GM03348 (cell line): ENCODE data around the gene PTH2R.
"Not testable (repeated sequence)": the region's sequence is repeated elsewhere in the genome, so short reads cannot be mapped to it uniquely, and the experiment has no call there.

Source experiments
- DNase-seq: peaks from one replicate; pipeline ENCODE4 v3.0.0; 2012; ENCODE audit warnings: low spot score

The PTH2R gene

GRCh38 chr2:208406474-208407451 lies at the start of gene PTH2R:
TSS of gene PTH2R (plus strand) at chr2:208406792. CDS start at chr2:208407044, 252 bp downstream.
- DNase-seq = peak; percentile 27

GRCh38 chr2:208356846-208357574 lies 49.6 kb upstream of the PTH2R start:
- DNase-seq = no peak

GRCh38 chr2:208358758-208359631 lies 47.6 kb upstream of the PTH2R start:
- DNase-seq = no peak

GRCh38 chr2:208359632-208359986 lies 47.0 kb upstream of the PTH2R start:
- DNase-seq = no peak

- no peak for DNase-seq
Measured at GRCh38 chr2:208360259-208361076, 46.1 kb upstream of the PTH2R start.

- no peak for DNase-seq
Measured at GRCh38 chr2:208361077-208361441, 45.5 kb upstream of the PTH2R start.

GRCh38 chr2:208363485-208363884 lies 43.1 kb upstream of the PTH2R start:
- DNase-seq = peak; percentile 39

- DNase-seq = no peak
Measured at GRCh38 chr2:208366215-208367127, 40.1 kb upstream of the PTH2R start.

- DNase-seq = no peak
Measured at GRCh38 chr2:208369091-208369490, 37.5 kb upstream of the PTH2R start.

GRCh38 chr2:208370881-208371633 lies 35.5 kb upstream of the PTH2R start:
- DNase-seq = no peak

- no peak for DNase-seq
Measured at GRCh38 chr2:208371634-208371935, 35.0 kb upstream of the PTH2R start.

- DNase-seq = peak; percentile 70
Measured at GRCh38 chr2:208373460-208374089, 33.0 kb upstream of the PTH2R start.

GRCh38 chr2:208375491-208376068 lies 31.0 kb upstream of the PTH2R start:
- no peak for DNase-seq

- DNase-seq = not testable (repeated sequence)
Measured at GRCh38 chr2:208377344-208377860, 29.2 kb upstream of the PTH2R start.

- DNase-seq = no peak
Measured at GRCh38 chr2:208379192-208379591, 27.4 kb upstream of the PTH2R start.

GRCh38 chr2:208384637-208385036 lies 22.0 kb upstream of the PTH2R start:
- no peak for DNase-seq

- DNase-seq = no peak
Measured at GRCh38 chr2:208386541-208386940, 20.1 kb upstream of the PTH2R start.

- DNase-seq = no peak
Measured at GRCh38 chr2:208389940-208390339, 16.7 kb upstream of the PTH2R start.

GRCh38 chr2:208392300-208392699 lies 14.3 kb upstream of the PTH2R start:
- DNase-seq = no peak
